HL-60 (cell line): Measurements from ENCODE around the gene LEKR1.

Source experiments
- DNase-seq, 2 experiments: peaks; one replicate each; pipeline ENCODE4 v3.0.0-alpha.2; 2010 to 2020; ENCODE audit warnings: low read depth in 1 of 2, low spot score in 1 of 2
- H3K27ac ChIP-seq: fragments of 250-450 bp; sonication (Bioruptor Pico); replicated peaks from 2 replicates; pipeline ENCODE4 v1.5.1; 2020; ENCODE audit warnings: mild to moderate bottlenecking, moderate library complexity
- H3K27me3 ChIP-seq: fragments of 250-450 bp; sonication (Bioruptor Pico); 2 replicates; pipeline ENCODE4 v1.5.1; 2021; ENCODE audit warnings: mild to moderate bottlenecking, moderate library complexity; ENCODE audit not compliant: insufficient read depth, poor library complexity, severe bottlenecking
- H3K4me3 ChIP-seq: replicated peaks from 2 replicates; pipeline ENCODE4 v1.5.1; 2011; ENCODE audit warnings: mild to moderate bottlenecking, control low read depth, low read length; ENCODE audit not compliant: insufficient read depth
- CTCF ChIP-seq: IDR thresholded peaks from one replicate; pipeline ENCODE4 v1.5.1; 2011; ENCODE audit warnings: low read length, control low read depth, inconsistent platforms; ENCODE audit not compliant: insufficient read depth
- GABPA ChIP-seq: IDR thresholded peaks from 2 replicates; pipeline ENCODE4 v1.6.1; 2012; ENCODE audit warnings: low read depth
- POLR2AphosphoS5 ChIP-seq: IDR thresholded peaks from 2 replicates; pipeline ENCODE4 v1.6.1; 2012; ENCODE audit warnings: low read depth
- REST ChIP-seq: IDR thresholded peaks from 2 replicates; pipeline ENCODE4 v1.6.1; 2012; ENCODE audit warnings: low read depth; ENCODE audit not compliant: insufficient replicate concordance
- SPI1 ChIP-seq: IDR thresholded peaks from 2 replicates; pipeline ENCODE4 v1.6.1; 2012; ENCODE audit warnings: low read depth, mild to moderate bottlenecking, borderline replicate concordance

LEKR1 gene

GRCh38 chr3:157033001-157033400 is 206.8 kb downstream of the LEKR1 start:
- DNase-seq: no peak
- Histone ChIP-seq H3K4me3 (no peak overlapping the region), H3K27ac (no peak overlapping the region), H3K27me3 (no peaks in the 10 kb centered on the region)
- TF ChIP-seq POLR2AphosphoS5 (no peak), CTCF (no peak), REST (no peak), GABPA (no peak), SPI1 (no peak)

GRCh38 chr3:157040456-157040855 is 214.3 kb downstream of the LEKR1 start:
- TF ChIP-seq SPI1: no peak
- no peak for TF ChIP-seq CTCF
- TF ChIP-seq REST: no peak
- TF ChIP-seq POLR2AphosphoS5: no peak
- TF ChIP-seq GABPA: no peak
- Histone ChIP-seq H3K4me3 (no peak overlapping the region), H3K27ac (no peak overlapping the region), H3K27me3 (no peaks in the 10 kb centered on the region)
- no peak for DNase-seq

- Histone ChIP-seq H3K27ac (no peak overlapping the region), H3K27me3 (no peaks in the 10 kb centered on the region), H3K4me3 (no peak overlapping the region)
- TF ChIP-seq GABPA (no peak), POLR2AphosphoS5 (no peak), SPI1 (no peak), CTCF (no peak), REST (no peak)
- no peak for DNase-seq
Measured at GRCh38 chr3:157042226-157042625, 216.1 kb downstream of the LEKR1 start.
